Measurements from ENCODE around the gene SFPQ. TPM values are rescaled to one million over a fixed set of nuclear protein-coding genes. Genes with fewer than 3 reads are reported as not detected.

The SFPQ gene
- total RNA-seq, 1 experiment from 2014 or later = 691 TPM

DNA sequence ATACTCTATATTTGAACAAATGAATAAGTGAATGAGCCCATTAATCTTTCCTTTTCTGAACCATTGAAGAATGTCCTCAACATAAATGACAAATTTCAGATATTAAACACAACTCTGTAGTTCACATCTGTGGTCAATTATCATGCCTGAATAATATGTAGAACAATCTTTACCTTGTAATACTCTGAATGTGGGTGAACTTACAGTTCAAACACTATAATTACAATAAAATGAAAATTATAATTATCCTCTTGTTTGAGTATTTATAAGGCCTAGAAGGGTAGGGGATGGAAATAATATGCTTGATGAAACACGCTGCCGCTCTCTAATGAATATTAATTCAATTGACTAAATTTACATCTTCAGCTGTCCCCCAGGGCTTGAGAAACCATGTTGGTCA, 8.7 kb upstream of the SFPQ start:
- no peak for DNase-seq (ENCODE audit: low spot score)
- intact Hi-C loops (cut with micrococcal nuclease; ENCODE audit: unreplicated experiment) = loop anchor here (1.0 kb wide), 1 partner anchor 243 kb away; no protein-coding TSS in a partner anchor
- BruUV-seq (replicated peaks) = no TSS peak
- no peak for TF ChIP-seq CTCF (conservative IDR thresholded peaks at IDR 0.05; ENCODE audit: low read depth, low read length)
- TF ChIP-seq EZH2 (IDR thresholded peaks at IDR 0.05; ENCODE audit: borderline replicate concordance, low read depth, low read length, poor library complexity, severe bottlenecking) = no peak
- Histone ChIP-seq H3K27me3 (replicated peaks; ENCODE audit: insufficient read depth, low read depth, low read length, poor library complexity) (no peaks in the 10 kb centered on the region), H3K4me1 (ENCODE audit: insufficient read depth, low read length, poor library complexity, severe bottlenecking) (peaks cover 7% of the 10 kb centered on the region), H3K36me3 (ENCODE audit: insufficient read depth, low read length, poor library complexity, severe bottlenecking) (no peaks in the 10 kb centered on the region), H3K9me3 (ENCODE audit: low read depth, low read length, poor library complexity, severe bottlenecking) (no peaks in the 10 kb centered on the region), H3K27ac (ENCODE audit: low read depth, low read length, poor library complexity, severe bottlenecking) (no peak overlapping the region), H3K4me3 (ENCODE audit: low read depth, low read length, poor library complexity, severe bottlenecking) (no peak overlapping the region)
- CTCF ChIA-PET = interaction anchor here (0.6 to 1.4 kb wide), 4 partner anchors 19 to 568 kb away, joined by 3 to 4 read pairs (median 4); partner anchors contain the start of gene CLSPN
- POLR2A ChIA-PET (ENCODE audit: low non-redundant PET) = no interaction called here

DNA sequence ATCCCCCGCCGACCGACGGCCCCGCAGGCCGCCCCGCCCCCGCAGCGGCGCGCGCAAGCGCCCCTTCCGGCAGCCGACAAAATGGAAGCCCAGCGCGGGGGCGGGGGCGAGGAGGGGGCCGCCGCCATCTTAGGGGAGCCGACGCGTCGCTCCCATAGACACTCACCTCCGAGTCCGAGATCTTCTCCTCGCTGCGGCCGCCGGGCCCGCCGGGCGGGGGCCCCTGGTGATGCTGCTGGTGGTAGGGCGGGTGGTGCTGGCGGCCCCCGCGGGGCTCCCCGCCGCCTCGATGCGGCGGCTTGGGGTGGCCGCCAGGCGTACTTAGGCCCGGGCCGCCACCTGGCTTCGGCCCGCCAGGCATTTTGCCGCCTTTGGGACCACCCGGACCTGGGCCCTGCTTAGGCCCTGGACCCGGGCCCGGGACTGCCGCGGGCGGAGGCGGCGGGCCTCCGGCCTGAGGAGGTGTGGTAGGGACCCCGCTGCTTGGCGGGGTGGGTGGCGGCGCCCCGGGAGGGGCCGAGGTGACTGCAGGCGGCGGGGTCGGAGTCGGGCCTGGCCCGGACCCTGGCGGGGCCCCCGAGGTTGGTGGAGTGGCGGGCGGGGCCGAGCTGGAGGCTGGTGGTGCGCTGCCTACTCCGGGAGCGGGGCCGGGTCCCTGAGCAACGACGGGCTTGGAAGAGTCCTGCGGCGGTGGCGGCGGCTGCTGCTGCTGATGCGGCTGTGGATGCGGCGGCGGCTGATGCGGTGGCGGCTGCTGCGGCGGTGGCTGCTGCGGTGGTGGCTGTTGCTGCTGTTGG, 691 bp downstream of the SFPQ start:
- Histone ChIP-seq H3K4me1 (ENCODE audit: insufficient read depth, low read length, poor library complexity, severe bottlenecking) (peaks cover 33% of the 10 kb centered on the region), H3K4me3 (ENCODE audit: low read depth, low read length, poor library complexity, severe bottlenecking) (peak overlapping the region; percentile 77), H3K9me3 (ENCODE audit: low read depth, low read length, poor library complexity, severe bottlenecking) (no peaks in the 10 kb centered on the region), H3K27ac (ENCODE audit: low read depth, low read length, poor library complexity, severe bottlenecking) (peak overlapping the region; percentile 99), H3K27me3 (replicated peaks; ENCODE audit: insufficient read depth, low read depth, low read length, poor library complexity) (no peaks in the 10 kb centered on the region), H3K36me3 (ENCODE audit: insufficient read depth, low read length, poor library complexity, severe bottlenecking) (peaks cover 46% of the 10 kb centered on the region)
- intact Hi-C loops (cut with micrococcal nuclease; ENCODE audit: unreplicated experiment) = loop anchor here (5.0 kb wide), 1 partner anchor 365 kb away; the partner anchor contains the start of genes KIAA0319L and NCDN
- TF ChIP-seq CTCF (conservative IDR thresholded peaks at IDR 0.05; ENCODE audit: low read depth, low read length) = no peak
- no peak for TF ChIP-seq EZH2 (IDR thresholded peaks at IDR 0.05; ENCODE audit: borderline replicate concordance, low read depth, low read length, poor library complexity, severe bottlenecking)
- DNase-seq (ENCODE audit: low spot score) = peak; percentile 91
- ChIA-PET CTCF (no interaction called here), POLR2A (ENCODE audit: low non-redundant PET) (no interaction called here)
- BruUV-seq (replicated peaks) = no TSS peak

DNA sequence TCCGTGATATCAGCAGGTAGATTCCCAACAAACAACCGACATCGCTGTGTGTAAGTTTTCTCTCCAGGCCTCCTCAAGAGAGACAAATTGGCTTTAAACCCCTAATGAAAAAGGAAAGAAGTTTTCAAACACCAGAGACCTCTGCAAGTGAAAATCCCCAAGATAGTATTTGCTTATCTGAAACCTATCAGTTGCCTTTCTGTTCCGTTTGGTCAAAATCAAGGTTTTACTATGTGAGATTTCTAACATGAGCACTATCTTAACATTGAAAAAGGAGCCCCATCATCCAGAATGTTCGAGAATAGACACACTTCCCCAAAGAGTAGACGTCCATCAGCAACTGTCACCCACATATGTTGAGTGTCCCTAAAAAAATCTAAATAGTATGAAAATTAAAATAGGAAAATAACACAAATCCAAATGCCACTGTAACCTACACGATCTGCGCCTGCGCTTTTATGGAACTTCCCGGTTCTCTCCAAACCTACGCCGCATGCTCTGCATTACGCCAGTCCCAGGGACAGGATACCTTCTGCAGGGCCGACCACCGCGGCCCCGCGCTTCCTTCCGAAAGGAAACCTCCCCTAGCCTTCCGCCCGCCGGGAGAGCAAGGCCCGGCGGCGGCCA, 1.4 kb downstream of the SFPQ start:
- peaks cover 53% of the 10 kb centered on the region for H3K36me3 ChIP-seq (ENCODE audit: insufficient read depth, low read length, poor library complexity, severe bottlenecking)
- DNase-seq (ENCODE audit: low spot score) = no peak
- ChIA-PET CTCF (no interaction called here), POLR2A (ENCODE audit: low non-redundant PET) (interaction anchor here (0.6 kb wide), 1 partner anchor 322 kb away, joined by 8 read pairs; no protein-coding TSS in a partner anchor)
- peak overlapping the region; percentile 77 for H3K4me3 ChIP-seq (ENCODE audit: low read depth, low read length, poor library complexity, severe bottlenecking)
- peaks cover 40% of the 10 kb centered on the region for H3K4me1 ChIP-seq (ENCODE audit: insufficient read depth, low read length, poor library complexity, severe bottlenecking)
- H3K9me3 ChIP-seq (ENCODE audit: low read depth, low read length, poor library complexity, severe bottlenecking) = no peaks in the 10 kb centered on the region
- BruUV-seq (replicated peaks) = no TSS peak
- intact Hi-C loops (cut with micrococcal nuclease; ENCODE audit: unreplicated experiment) = loop anchor here (5.0 kb wide), 1 partner anchor 366 kb away; the partner anchor contains the start of genes KIAA0319L and NCDN
- H3K27ac ChIP-seq (ENCODE audit: low read depth, low read length, poor library complexity, severe bottlenecking) = peak overlapping the region; percentile 99
- no peaks in the 10 kb centered on the region for H3K27me3 ChIP-seq (replicated peaks; ENCODE audit: insufficient read depth, low read depth, low read length, poor library complexity)
- TF ChIP-seq EZH2 (IDR thresholded peaks at IDR 0.05; ENCODE audit: borderline replicate concordance, low read depth, low read length, poor library complexity, severe bottlenecking) (no peak), CTCF (conservative IDR thresholded peaks at IDR 0.05; ENCODE audit: low read depth, low read length) (no peak)

Measured in A673 (cell line).